T-helper 1 cell treated with Interleukin-12 subunit alpha and Interleukin-12 subunit beta and Interleukin-4 antibody, amounts not matched to agents 30 μg/mL and 1 μg/mL, for 36 hours (primary cell): Measurements from ENCODE around the gene METTL24.
"Not testable (repeated sequence)": the region's sequence is repeated elsewhere in the genome, so short reads cannot be mapped to it uniquely, and the experiment has no call there.

Experiments used
- H3K27ac Mint-ChIP-seq: one replicate; pipeline ENCODE4 v1.8.0; 2021; ENCODE audit warnings: mild to moderate bottlenecking, mixed read lengths
- H3K27me3 Mint-ChIP-seq: one replicate; pipeline ENCODE4 v1.8.0; 2021; ENCODE audit warnings: low read depth, mixed read lengths
- H3K36me3 Mint-ChIP-seq: one replicate; pipeline ENCODE4 v1.8.0; 2021; ENCODE audit warnings: low read depth, mixed read lengths
- H3K4me1 Mint-ChIP-seq: one replicate; pipeline ENCODE4 v1.8.0; 2021; ENCODE audit warnings: low read depth, mixed read lengths
- H3K4me3 Mint-ChIP-seq: one replicate; pipeline ENCODE4 v1.8.0; 2021; ENCODE audit warnings: mild to moderate bottlenecking, moderate library complexity, mixed read lengths
- H3K9me3 Mint-ChIP-seq: one replicate; pipeline ENCODE4 v1.8.0; 2021; ENCODE audit warnings: mixed read lengths

METTL24 gene

GRCh38 chr6:110320307-110320706, 37.8 kb downstream of the METTL24 start:
- Mint-ChIP-seq H3K36me3 (no peaks in the 10 kb centered on the region), H3K27ac (no peak overlapping the region), H3K4me1 (no peaks in the 10 kb centered on the region), H3K27me3 (no peaks in the 10 kb centered on the region), H3K4me3 (no peak overlapping the region), H3K9me3 (no peaks in the 10 kb centered on the region)

- Mint-ChIP-seq H3K9me3 (no peaks in the 10 kb centered on the region), H3K4me1 (no peaks in the 10 kb centered on the region), H3K4me3 (no peak overlapping the region), H3K27ac (no peak overlapping the region), H3K36me3 (no peaks in the 10 kb centered on the region), H3K27me3 (no peaks in the 10 kb centered on the region)
These were observed 38.3 kb downstream of the METTL24 start for GRCh38 chr6:110319843-110320242.

- Mint-ChIP-seq H3K27ac (no peak overlapping the region), H3K36me3 (no peaks in the 10 kb centered on the region), H3K9me3 (no peaks in the 10 kb centered on the region), H3K27me3 (no peaks in the 10 kb centered on the region), H3K4me3 (no peak overlapping the region), H3K4me1 (no peaks in the 10 kb centered on the region)
These were observed 38.8 kb downstream of the METTL24 start for GRCh38 chr6:110319381-110319780.

- Mint-ChIP-seq H3K4me3 (no peak overlapping the region), H3K9me3 (no peaks in the 10 kb centered on the region), H3K4me1 (no peaks in the 10 kb centered on the region), H3K27ac (no peak overlapping the region), H3K27me3 (no peaks in the 10 kb centered on the region), H3K36me3 (no peaks in the 10 kb centered on the region)
These were observed 39.2 kb downstream of the METTL24 start for GRCh38 chr6:110318971-110319370.

GRCh38 chr6:110317646-110318045, 40.5 kb downstream of the METTL24 start:
- Mint-ChIP-seq H3K36me3 (no peaks in the 10 kb centered on the region), H3K4me3 (no peak overlapping the region), H3K27ac (no peak overlapping the region), H3K9me3 (no peaks in the 10 kb centered on the region), H3K27me3 (no peaks in the 10 kb centered on the region), H3K4me1 (no peaks in the 10 kb centered on the region)

- no peaks in the 10 kb centered on the region for H3K9me3 Mint-ChIP-seq
- H3K36me3 Mint-ChIP-seq, result no peaks in the 10 kb centered on the region
- no peak overlapping the region for H3K4me3 Mint-ChIP-seq
- H3K27me3 Mint-ChIP-seq, result no peaks in the 10 kb centered on the region
- no peak overlapping the region for H3K27ac Mint-ChIP-seq
- no peaks in the 10 kb centered on the region for H3K4me1 Mint-ChIP-seq
These were observed 41.0 kb downstream of the METTL24 start for GRCh38 chr6:110317189-110317588.

GRCh38 chr6:110315869-110316398, 42.2 kb downstream of the METTL24 start:
- no peak overlapping the region for H3K4me3 Mint-ChIP-seq
- H3K36me3 Mint-ChIP-seq, result no peaks in the 10 kb centered on the region
- no peak overlapping the region for H3K27ac Mint-ChIP-seq

GRCh38 chr6:110315207-110315868, 42.8 kb downstream of the METTL24 start:
- no peak overlapping the region for H3K4me3 Mint-ChIP-seq
- no peak overlapping the region for H3K27ac Mint-ChIP-seq
- no peaks in the 10 kb centered on the region for H3K4me1 Mint-ChIP-seq
- no peaks in the 10 kb centered on the region for H3K36me3 Mint-ChIP-seq
- no peaks in the 10 kb centered on the region for H3K9me3 Mint-ChIP-seq
- H3K27me3 Mint-ChIP-seq, result no peaks in the 10 kb centered on the region

More at GRCh38 chr6:110315869-110316398, 42.2 kb downstream of the METTL24 start:
- no peaks in the 10 kb centered on the region for H3K4me1 Mint-ChIP-seq
- H3K9me3 Mint-ChIP-seq, result no peaks in the 10 kb centered on the region
- no peaks in the 10 kb centered on the region for H3K27me3 Mint-ChIP-seq

- no peaks in the 10 kb centered on the region for H3K27me3 Mint-ChIP-seq
- H3K4me3 Mint-ChIP-seq, result no peak overlapping the region
- no peaks in the 10 kb centered on the region for H3K9me3 Mint-ChIP-seq
- H3K4me1 Mint-ChIP-seq, result no peaks in the 10 kb centered on the region
- H3K27ac Mint-ChIP-seq, result no peak overlapping the region
- no peaks in the 10 kb centered on the region for H3K36me3 Mint-ChIP-seq
These were observed 47.2 kb downstream of the METTL24 start for GRCh38 chr6:110310861-110311446.

- not testable (repeated sequence) for H3K4me1 Mint-ChIP-seq, H3K36me3 Mint-ChIP-seq, H3K27me3 Mint-ChIP-seq, H3K4me3 Mint-ChIP-seq, H3K9me3 Mint-ChIP-seq, H3K27ac Mint-ChIP-seq
These were observed 48.7 kb downstream of the METTL24 start for GRCh38 chr6:110309432-110309831.

GRCh38 chr6:110307368-110307767, 50.8 kb downstream of the METTL24 start:
- no peak overlapping the region for H3K27ac Mint-ChIP-seq
- no peak overlapping the region for H3K4me3 Mint-ChIP-seq
- no peaks in the 10 kb centered on the region for H3K4me1 Mint-ChIP-seq
- no peaks in the 10 kb centered on the region for H3K27me3 Mint-ChIP-seq
- no peaks in the 10 kb centered on the region for H3K36me3 Mint-ChIP-seq
- no peaks in the 10 kb centered on the region for H3K9me3 Mint-ChIP-seq

- not testable (repeated sequence) for H3K9me3 Mint-ChIP-seq, H3K27me3 Mint-ChIP-seq, H3K4me3 Mint-ChIP-seq, H3K4me1 Mint-ChIP-seq, H3K36me3 Mint-ChIP-seq, H3K27ac Mint-ChIP-seq
These were observed 52.3 kb downstream of the METTL24 start for GRCh38 chr6:110305832-110306231.

GRCh38 chr6:110303692-110304091, 54.5 kb downstream of the METTL24 start:
- H3K9me3 Mint-ChIP-seq, H3K4me1 Mint-ChIP-seq, H3K4me3 Mint-ChIP-seq, H3K27ac Mint-ChIP-seq, H3K27me3 Mint-ChIP-seq, H3K36me3 Mint-ChIP-seq: not testable (repeated sequence)

- Mint-ChIP-seq H3K27me3 (peaks cover 12% of the 10 kb centered on the region), H3K4me3 (no peak overlapping the region), H3K9me3 (no peaks in the 10 kb centered on the region), H3K36me3 (no peaks in the 10 kb centered on the region), H3K4me1 (peaks cover 4% of the 10 kb centered on the region), H3K27ac (no peak overlapping the region)
These were observed 59.2 kb downstream of the METTL24 start for GRCh38 chr6:110298916-110299315.

GRCh38 chr6:110298411-110298810, 59.7 kb downstream of the METTL24 start:
- H3K27me3 Mint-ChIP-seq, result peaks cover 16% of the 10 kb centered on the region
- peaks cover 4% of the 10 kb centered on the region for H3K4me1 Mint-ChIP-seq
- H3K36me3 Mint-ChIP-seq, result no peaks in the 10 kb centered on the region
- H3K27ac Mint-ChIP-seq, result no peak overlapping the region
- no peak overlapping the region for H3K4me3 Mint-ChIP-seq
- H3K9me3 Mint-ChIP-seq, result no peaks in the 10 kb centered on the region
